ENCODE data around the gene TCF7.
A peak's percentile ranks its signal among the peaks of the same experiment; 100 is the strongest.

Gene TCF7

GRCh38 chr5:134113902-134114875 is at the start of gene TCF7:
TSS of gene TCF7 (plus strand) at chr5:134114681. CDS start at chr5:134114907, 226 bp downstream.
- peak; percentile 64 for DNase-seq (ENCODE audit: low read depth)

DNA sequence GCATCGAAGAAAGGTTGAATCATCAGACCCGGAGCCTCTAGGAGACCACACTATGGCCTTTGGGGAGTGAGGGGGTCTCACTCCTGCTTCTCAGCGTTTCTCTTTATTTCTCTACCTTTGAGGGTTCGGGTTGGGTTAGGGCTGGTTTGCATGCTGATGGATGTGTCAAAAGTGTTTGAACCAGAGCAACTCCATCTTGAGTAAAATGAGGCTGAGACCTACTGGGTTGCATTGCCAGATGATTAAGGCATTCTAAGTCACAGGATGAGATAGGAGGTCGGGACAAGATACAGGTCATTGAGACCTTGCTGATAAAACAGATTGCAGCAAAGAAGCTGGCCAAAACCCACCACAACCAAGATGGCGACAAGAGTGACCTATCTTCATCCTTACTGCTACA is 44.9 kb upstream of the TCF7 start:
- no peak for DNase-seq (ENCODE audit: low read depth)

GRCh38 chr5:134070725-134071613 is 43.5 kb upstream of the TCF7 start:
- DNase-seq (ENCODE audit: low read depth) = no peak

DNA sequence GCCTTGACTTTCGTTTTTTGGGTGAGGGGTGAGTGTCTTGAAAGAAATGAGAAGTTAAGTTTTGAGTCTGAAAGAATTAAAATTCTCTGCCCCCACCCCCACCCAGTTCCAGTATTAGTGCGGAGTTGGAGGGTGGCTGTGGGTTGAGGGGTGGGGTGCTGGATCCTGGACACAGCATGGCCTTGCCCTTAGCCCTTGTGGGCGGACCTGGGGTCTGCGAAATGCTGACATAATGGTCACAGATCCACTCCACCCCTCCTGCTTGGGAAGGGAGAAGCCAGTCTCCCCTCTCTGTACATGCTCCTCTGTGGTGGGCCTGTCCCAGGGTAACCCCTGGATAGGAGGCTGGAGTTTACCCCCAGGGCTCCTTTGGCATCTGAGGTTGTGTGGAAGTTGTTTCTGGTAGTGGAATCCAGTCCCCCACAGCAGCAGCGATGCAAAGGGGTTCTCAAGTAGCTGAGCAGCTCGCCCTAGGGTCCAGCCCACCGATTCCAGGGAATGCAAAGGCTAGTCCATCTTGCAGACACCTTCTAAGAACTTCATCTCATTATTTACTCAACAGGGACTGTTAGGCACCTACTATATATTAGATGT is 42.8 kb upstream of the TCF7 start:
- no peak for DNase-seq (ENCODE audit: low read depth)

GRCh38 chr5:134072471-134073210 is 41.8 kb upstream of the TCF7 start:
- DNase-seq (ENCODE audit: low read depth) = no peak

DNA sequence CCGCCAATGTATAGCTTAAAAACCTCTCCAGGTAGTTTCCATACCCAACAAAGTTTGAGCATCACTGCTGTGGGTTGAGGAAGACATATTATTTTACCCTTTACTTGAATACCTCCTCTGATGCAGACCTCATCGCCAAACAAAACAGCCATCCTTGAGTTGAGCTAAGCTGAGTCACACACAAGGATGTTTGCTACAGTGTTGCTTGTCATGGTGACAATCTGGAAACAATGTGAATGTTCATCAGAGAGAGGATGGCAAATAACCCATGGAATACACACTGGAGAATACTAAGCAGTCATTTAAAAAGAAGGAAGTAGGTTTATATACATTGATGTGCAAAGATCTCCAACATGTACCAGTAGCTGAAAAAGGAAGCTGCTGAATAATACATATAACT is 41.1 kb upstream of the TCF7 start:
- no peak for DNase-seq (ENCODE audit: low read depth)

DNA sequence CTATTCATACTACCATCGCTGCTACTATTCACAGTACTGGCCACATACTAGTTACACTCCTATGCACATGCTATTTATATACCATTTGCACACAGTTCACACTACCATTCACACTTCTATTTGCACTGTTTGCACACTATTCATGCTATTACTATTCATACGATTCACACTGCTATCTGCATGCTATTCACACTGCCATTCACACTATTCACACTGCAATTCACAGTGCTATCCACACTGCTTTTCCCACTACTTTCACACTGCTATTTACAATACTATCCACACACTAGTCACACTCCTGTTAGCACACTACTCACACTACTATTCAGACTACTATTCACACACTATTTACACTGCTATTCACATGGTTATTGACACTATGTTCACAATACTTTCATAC is 39.4 kb upstream of the TCF7 start:
- no peak for DNase-seq (ENCODE audit: low read depth)

DNA sequence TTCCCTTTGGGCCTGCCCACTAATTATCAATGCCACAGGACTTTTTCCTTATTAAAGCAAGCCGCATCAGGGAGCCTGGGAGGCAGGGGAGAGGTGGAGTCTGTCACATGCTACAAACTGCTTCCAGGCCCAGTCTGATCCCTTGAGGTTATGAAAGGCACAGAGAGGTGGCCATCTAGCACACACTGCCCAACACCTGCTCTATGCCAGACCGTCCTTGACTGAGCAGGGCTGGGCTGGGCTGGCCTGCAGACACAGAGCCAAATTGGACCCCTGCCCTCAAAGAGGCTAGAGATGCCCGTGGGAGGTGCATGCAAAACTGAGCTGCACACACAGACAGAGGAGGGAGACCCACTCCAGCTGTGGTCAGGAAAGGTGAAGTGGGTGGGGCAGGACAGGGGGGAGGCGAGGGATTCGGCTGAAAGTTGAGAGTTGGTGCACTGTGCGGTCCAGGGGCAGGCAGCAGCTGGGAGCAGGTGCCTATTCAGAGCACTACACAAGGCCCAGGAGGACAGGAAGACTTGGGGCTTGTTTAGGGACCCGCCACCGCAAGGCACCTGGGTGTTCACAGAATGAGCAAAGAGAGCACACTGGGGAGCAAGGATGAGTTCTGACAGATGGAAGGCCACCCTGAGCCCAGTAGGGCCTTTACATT is 36.4 kb upstream of the TCF7 start:
- no peak for DNase-seq (ENCODE audit: low read depth)

DNA sequence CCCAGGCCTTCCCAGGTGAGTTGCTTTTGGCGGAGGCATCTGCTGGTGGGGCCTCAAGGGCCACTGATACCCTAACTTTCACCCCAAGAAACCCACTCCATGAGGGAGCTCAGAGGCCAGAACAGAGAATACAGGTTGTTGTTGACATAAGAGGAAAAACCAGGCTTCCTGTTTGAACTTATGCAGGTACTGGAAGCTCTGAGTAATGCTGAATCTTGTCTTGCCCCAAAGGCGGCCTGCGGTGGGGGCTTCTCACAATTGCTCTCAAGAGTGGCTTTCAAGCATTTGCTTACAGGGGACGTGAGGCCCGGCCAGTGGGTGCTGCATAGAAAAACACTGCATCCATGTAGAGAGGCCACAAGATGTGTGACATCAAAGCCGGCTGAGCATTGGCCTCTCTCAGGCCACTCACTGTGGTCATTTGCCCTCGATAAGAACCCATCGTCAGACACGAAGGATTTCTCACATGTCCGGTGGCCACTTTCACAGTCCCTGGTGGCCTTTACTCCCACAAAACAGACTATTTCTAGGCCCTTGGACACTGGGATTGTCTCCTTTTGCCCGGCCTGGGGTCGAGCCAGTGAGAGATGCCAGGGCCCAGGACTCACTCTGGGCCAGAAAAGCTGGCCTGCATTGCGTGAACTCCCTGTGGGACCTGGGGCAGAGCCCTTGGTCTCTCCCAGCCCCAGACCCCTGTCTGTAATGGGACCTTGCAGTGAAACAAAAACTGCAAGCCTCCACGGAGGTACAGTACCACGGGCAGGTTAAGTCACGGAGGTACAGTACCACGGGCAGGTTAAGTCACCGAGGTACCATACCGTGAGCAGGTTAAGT is 34.5 kb upstream of the TCF7 start:
- peak; percentile 66 for DNase-seq (ENCODE audit: low read depth)

- no peak for DNase-seq (ENCODE audit: low read depth)
Observed at GRCh38 chr5:134082264-134082992, 32.1 kb upstream of the TCF7 start.

GRCh38 chr5:134083517-134083916 is 31.0 kb upstream of the TCF7 start:
- no peak for DNase-seq (ENCODE audit: low read depth)

DNA sequence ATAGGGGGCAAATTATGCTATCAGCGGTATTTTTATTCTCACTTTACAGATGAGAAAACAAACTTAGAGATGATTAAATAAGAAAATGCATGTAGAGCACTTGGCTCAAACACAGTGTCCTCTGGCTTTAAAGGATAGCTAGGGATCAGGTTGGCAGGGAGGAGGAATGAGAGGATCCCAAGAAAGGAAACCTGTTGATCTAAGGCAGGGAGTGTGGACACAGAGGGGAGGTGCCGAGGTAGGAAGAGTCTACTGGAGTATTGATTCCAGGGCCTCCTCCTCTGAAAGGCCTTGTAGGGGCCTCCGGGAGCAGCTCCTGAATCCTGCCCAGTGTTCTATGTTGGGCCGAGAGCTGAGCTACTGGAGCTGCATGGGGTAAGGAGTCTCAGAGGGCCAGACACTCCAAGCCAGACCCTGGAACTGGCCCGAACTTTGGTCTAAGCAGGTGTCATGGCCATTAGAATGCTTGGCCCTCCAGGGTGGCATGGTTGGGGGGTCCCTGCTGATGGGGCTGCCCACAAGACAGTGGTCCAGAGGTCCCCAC is 30.4 kb upstream of the TCF7 start:
- no peak for DNase-seq (ENCODE audit: low read depth)

DNA sequence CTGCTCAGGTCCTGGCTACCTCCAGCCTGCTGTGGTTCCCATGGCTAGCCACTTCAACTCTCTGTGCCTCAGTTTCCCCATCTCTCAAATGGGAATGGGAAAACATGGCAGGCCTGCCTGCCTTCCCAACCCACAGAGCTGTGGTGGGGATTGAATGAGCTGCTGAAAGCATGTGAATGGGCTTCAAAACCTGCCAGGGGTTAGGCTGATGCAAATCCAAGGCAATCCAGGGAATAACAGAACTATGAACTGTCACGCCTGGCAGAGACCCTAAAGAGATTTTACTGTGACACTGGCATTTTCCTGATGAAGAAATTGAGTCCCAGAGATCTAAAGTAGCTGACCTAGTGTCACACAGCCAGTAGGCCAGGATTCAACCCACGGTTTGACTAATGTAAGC is 29.9 kb upstream of the TCF7 start:
- DNase-seq (ENCODE audit: low read depth) = no peak

- DNase-seq (ENCODE audit: low read depth) = no peak
Observed at GRCh38 chr5:134085411-134085810, 29.1 kb upstream of the TCF7 start.

GRCh38 chr5:134086225-134086942 is 28.1 kb upstream of the TCF7 start:
- DNase-seq (ENCODE audit: low read depth) = no peak

GRCh38 chr5:134086943-134087305 is 27.6 kb upstream of the TCF7 start:
- DNase-seq (ENCODE audit: low read depth) = peak; percentile 75

DNA sequence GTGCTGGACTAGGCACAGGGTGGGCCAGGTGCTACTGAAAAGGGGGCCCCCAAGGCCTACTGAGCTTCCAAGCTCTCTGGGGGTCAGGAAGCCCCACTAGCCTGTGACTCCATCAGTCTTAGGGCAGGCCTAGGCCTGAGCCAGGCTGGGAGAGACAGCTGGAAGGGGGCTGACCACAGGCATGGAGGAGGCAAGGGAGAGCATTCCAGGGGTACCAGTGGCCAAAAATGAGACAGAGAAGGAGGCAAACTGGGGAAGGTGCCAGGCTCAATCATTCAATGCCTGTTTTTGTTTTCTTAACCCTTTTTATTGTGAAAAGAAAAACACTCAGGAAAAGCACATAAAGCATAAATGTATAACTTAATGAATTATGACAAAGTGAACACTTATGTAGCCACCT is 26.2 kb upstream of the TCF7 start:
- no peak for DNase-seq (ENCODE audit: low read depth)

DNA sequence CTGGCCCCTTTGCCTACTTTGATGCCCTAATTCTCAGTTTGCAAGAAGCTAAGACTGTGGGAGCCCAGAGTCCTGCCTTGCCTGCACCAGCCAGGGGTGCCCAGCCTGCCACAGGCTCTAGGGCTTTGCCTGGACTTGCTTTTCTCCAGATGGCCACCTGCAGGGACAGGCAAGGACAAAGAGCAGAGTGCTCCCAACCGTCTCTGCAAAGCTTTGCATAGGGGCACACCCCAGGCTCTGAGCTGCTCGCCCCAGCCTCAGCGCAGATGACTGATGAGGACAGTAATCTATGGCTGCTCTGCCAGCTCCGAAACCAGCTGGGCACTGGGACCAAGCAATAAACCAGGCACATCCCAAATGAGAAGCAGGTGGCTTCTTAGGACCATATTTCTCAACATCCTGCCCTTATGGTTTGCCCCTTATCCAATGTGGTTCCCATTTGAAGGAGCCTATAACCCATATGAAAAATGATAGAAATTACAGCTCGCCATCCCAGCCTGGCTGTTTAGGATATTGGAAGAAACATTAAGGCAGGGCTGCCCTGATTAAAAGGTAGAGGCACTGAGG is 25.4 kb upstream of the TCF7 start:
- DNase-seq (ENCODE audit: low read depth) = no peak
